GM13976 (cell line): Measurements from ENCODE around the gene PPP3R1.

Experiments used
- DNase-seq: peaks from one replicate; pipeline ENCODE4 v3.0.0; 2012; ENCODE audit warnings: low spot score
- CTCF ChIP-seq: IDR thresholded peaks from 2 replicates; pipeline ENCODE4 v1.5.1; 2012; ENCODE audit warnings: borderline replicate concordance, mild to moderate bottlenecking; ENCODE audit not compliant: insufficient read depth; ENCODE audit errors: extremely low read depth, missing control alignments, control extremely low read depth
- in situ Hi-C: fragments of 300-500 bp; cut with MboI; formaldehyde crosslinking; loops from one replicate; pipeline ENCODE4 v1.12.0; 2022; ENCODE audit warnings: low sequenced_read_pairs, mixed read lengths, inconsistent platforms; ENCODE audit not compliant: unreplicated experiment

Gene PPP3R1

GRCh38 chr2:68238955-68239822 is 13.1 kb downstream of the PPP3R1 start:
- in situ Hi-C loops: no loop called here
- TF ChIP-seq CTCF: no peak
- no peak for DNase-seq

DNA sequence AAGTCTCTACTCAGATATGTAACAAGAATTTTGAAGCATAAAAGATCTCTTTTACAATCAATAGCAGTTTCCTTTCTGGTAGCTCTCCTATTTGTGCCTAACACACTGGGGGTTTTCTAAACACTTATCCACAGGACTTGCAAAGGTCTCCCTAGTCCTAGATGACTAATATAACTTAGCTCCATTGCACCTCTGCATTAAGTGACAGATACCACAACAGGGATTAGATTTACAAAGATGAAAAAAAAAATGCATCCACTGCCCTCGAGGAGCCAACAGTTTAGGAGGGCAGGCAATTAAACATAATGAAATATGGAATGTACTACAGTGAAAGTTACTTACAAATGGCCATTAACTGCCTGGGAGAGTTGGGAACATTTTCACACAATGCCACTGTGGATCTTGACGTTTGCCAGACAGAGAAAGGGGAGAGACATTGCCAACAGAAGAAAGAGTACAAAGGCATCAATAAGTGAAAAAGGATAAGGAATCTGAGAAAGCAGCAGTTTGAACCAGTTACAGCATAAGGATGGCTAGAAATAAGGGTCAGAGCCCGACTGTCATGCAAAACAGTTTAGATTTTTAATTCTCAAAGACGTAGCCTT is 14.3 kb downstream of the PPP3R1 start:
- TF ChIP-seq CTCF: no peak
- in situ Hi-C loops: no loop called here
- DNase-seq: no peak

GRCh38 chr2:68237404-68237803 is 14.9 kb downstream of the PPP3R1 start:
- in situ Hi-C loops: no loop called here
- no peak for DNase-seq
- no peak for TF ChIP-seq CTCF

GRCh38 chr2:68236876-68237275 is 15.5 kb downstream of the PPP3R1 start:
- in situ Hi-C loops: no loop called here
- no peak for TF ChIP-seq CTCF
- no peak for DNase-seq

GRCh38 chr2:68236103-68236734 is 16.1 kb downstream of the PPP3R1 start:
- in situ Hi-C loops: no loop called here
- no peak for DNase-seq
- TF ChIP-seq CTCF: no peak

DNA sequence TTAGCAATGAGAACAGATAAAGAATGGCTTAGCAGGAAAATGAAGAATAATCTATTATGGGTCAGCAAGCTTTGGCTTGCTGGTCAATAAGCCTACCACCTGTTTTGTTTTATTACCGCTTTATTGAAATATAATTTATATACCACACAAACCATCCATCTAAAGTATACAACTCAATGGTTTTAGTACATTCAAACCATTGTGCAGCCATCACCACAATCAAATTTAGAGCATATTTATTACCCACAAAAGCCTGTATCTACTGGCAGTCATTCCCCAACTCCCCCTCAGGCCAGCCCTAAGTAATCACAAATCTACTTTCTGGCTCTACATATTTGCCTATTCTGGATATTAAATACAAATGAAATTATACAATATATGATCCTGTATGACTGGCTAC is 17.2 kb downstream of the PPP3R1 start:
- in situ Hi-C loops: no loop called here
- no peak for TF ChIP-seq CTCF
- DNase-seq: no peak
